ENCODE measurements around the gene ATAD3C.

- TF ChIP-seq CTCF (IDR thresholded peaks at IDR 0.05) (no peak), POLR2A (IDR thresholded peaks at IDR 0.05) (no peak)
These were observed 12.9 kb upstream of the ATAD3C start for GRCh38 chr1:1436630-1437032.

All from esophagus squamous epithelium (tissue), 4 donors.